IMR-90 (cell line): Measurements from ENCODE around the gene TFIP11. TPM values are rescaled to one million over a fixed set of nuclear protein-coding genes. Genes with fewer than 3 reads are reported as not detected.

Source experiments
- ATAC-seq: fragments of 200-7000 bp; cut with Tn5 transposase; 2 replicates; pipeline ENCODE4 v1.9.1; 2020; ENCODE audit warnings: low read depth, mild to moderate bottlenecking, moderate library complexity
- BruUV-seq: library from RNA; stranded (reverse); fragments of 400-500 nt; replicated peaks from 2 replicates; lab custom pipeline; 2021; lab: Mats Ljungman, UMichigan
- CTCF ChIA-PET: fragments of 300-600 bp; formaldehyde crosslinking; extraction: SDS; loops from one replicate; lab custom pipeline; 2021; ENCODE audit warnings: antibody characterized with exemption; lab: Yijun Ruan, JAX
- POLR2A ChIA-PET: fragments of 300-600 bp; sonication (Branson Sonifier 250); formaldehyde crosslinking; loops from one replicate; lab custom pipeline; 2022; ENCODE audit warnings: antibody characterized with exemption; ENCODE audit not compliant: unreplicated experiment; lab: Charles Lee
- DNase-seq: peaks from one replicate; pipeline ENCODE4 v3.0.0; 2013
- H2AFZ ChIP-seq: replicated peaks from 2 replicates; pipeline ENCODE3; 2013; ENCODE audit warnings: low read length, mild to moderate bottlenecking; ENCODE audit not compliant: poor library complexity
- H2AK5ac ChIP-seq: 2 replicates; pipeline ENCODE4 v1.6.1; 2013; ENCODE audit warnings: low read depth, low read length, inconsistent platforms
- H2AK9ac ChIP-seq: replicated peaks from 2 replicates; pipeline ENCODE3; 2013; ENCODE audit warnings: mild to moderate bottlenecking, low read depth, low read length, moderate library complexity; ENCODE audit not compliant: poor library complexity
- H2BK120ac ChIP-seq: 2 replicates; pipeline ENCODE4 v1.6.1; 2013; ENCODE audit warnings: low read depth, low read length, inconsistent platforms
- H2BK15ac ChIP-seq: 3 replicates; pipeline ENCODE4 v1.6.1; 2013; ENCODE audit warnings: low read depth, low read length, inconsistent platforms
- H2BK20ac ChIP-seq: 2 replicates; pipeline ENCODE4 v1.6.1; 2013; ENCODE audit warnings: low read depth, mild to moderate bottlenecking, inconsistent platforms, low read length, moderate library complexity
- H2BK5ac ChIP-seq: 2 replicates; pipeline ENCODE4 v1.6.1; 2013; ENCODE audit warnings: mild to moderate bottlenecking, low read depth, low read length, inconsistent platforms; ENCODE audit not compliant: poor library complexity, severe bottlenecking
- H3K14ac ChIP-seq: replicated peaks from 2 replicates; pipeline ENCODE4 v1.6.1; 2013; ENCODE audit warnings: low read depth, low read length, inconsistent platforms
- H3K18ac ChIP-seq: 2 replicates; pipeline ENCODE4 v1.6.1; 2013; ENCODE audit warnings: low read depth, low read length, control low read depth
- H3K23ac ChIP-seq: 2 replicates; pipeline ENCODE4 v1.6.1; 2013; ENCODE audit warnings: low read depth, low read length, inconsistent platforms
- H3K27ac ChIP-seq: 2 replicates; pipeline ENCODE4 v1.5.1; 2013; ENCODE audit warnings: mild to moderate bottlenecking, control low read depth, low read length; ENCODE audit not compliant: insufficient read depth
- H3K27me3 ChIP-seq: 2 replicates; pipeline ENCODE4 v1.6.1; 2013; ENCODE audit warnings: low read length; ENCODE audit not compliant: control insufficient read depth, insufficient read depth
- H3K36me3 ChIP-seq: 2 replicates; pipeline ENCODE4 v1.6.1; 2013; ENCODE audit warnings: low read length, mixed read lengths; ENCODE audit not compliant: control insufficient read depth, insufficient read depth
- H3K4ac ChIP-seq: 2 replicates; pipeline ENCODE4 v1.6.1; 2013; ENCODE audit warnings: low read depth, low read length, inconsistent platforms
- H3K4me1 ChIP-seq: 2 replicates; pipeline ENCODE4 v1.6.1; 2013; ENCODE audit warnings: low read length, mixed read lengths; ENCODE audit not compliant: control insufficient read depth, insufficient read depth
- H3K4me2 ChIP-seq: 2 replicates; pipeline ENCODE4 v1.6.1; 2013; ENCODE audit warnings: low read depth, mild to moderate bottlenecking, control low read depth, low read length, moderate library complexity
- H3K4me3 ChIP-seq: 2 replicates; pipeline ENCODE4 v1.5.1; 2013; ENCODE audit warnings: low read depth, mild to moderate bottlenecking, control low read depth, low read length, moderate library complexity; ENCODE audit not compliant: insufficient read depth
- H3K56ac ChIP-seq: 2 replicates; pipeline ENCODE4 v1.6.1; 2013; ENCODE audit warnings: low read length, inconsistent platforms; ENCODE audit not compliant: insufficient read depth; ENCODE audit errors: extremely low read depth
- H3K79me1 ChIP-seq, 2 experiments: 2 replicates each; pipeline ENCODE4 v1.6.1; 2013; ENCODE audit warnings: low read length in 2 of 2, inconsistent platforms in 1 of 2, low read depth in 1 of 2
- H3K9ac ChIP-seq: 2 replicates; pipeline ENCODE4 v1.6.1; 2013; ENCODE audit warnings: low read depth, low read length, control low read depth
- H3K9me1 ChIP-seq: 2 replicates; pipeline ENCODE4 v1.6.1; 2013; ENCODE audit warnings: low read length, inconsistent platforms; ENCODE audit not compliant: insufficient read depth
- H3K9me3 ChIP-seq: 2 replicates; pipeline ENCODE4 v1.6.1; 2013; ENCODE audit warnings: low read length; ENCODE audit not compliant: control insufficient read depth, insufficient read depth
- H4K20me1 ChIP-seq: 2 replicates; pipeline ENCODE4 v1.6.1; 2013; ENCODE audit warnings: low read length, inconsistent platforms; ENCODE audit not compliant: insufficient read depth
- H4K5ac ChIP-seq: 2 replicates; pipeline ENCODE4 v1.6.1; 2013; ENCODE audit warnings: mild to moderate bottlenecking, low read depth, low read length, control low read depth
- H4K8ac ChIP-seq, 2 experiments: 2 replicates each; pipeline ENCODE4 v1.6.1; 2013; ENCODE audit warnings: low read depth in 2 of 2, low read length in 2 of 2, control low read depth in 1 of 2, inconsistent platforms in 1 of 2
- H4K91ac ChIP-seq: 2 replicates; pipeline ENCODE4 v1.6.1; 2013; ENCODE audit warnings: low read depth, low read length, inconsistent platforms; ENCODE audit not compliant: insufficient read depth
- BHLHE40 ChIP-seq: fragments of 150-350 bp; IDR thresholded peaks from 2 replicates; pipeline ENCODE4 v1.6.1; 2016; ENCODE audit warnings: mild to moderate bottlenecking, low read depth, low read length
- CEBPB ChIP-seq: IDR thresholded peaks from 2 replicates; pipeline ENCODE4 v1.6.1; 2012; ENCODE audit warnings: low read depth, low read length, improper control_type of control experiment
- CHD1 ChIP-seq: IDR thresholded peaks from 2 replicates; pipeline ENCODE4 v1.6.1; 2012; ENCODE audit warnings: low read depth, low read length, improper control_type of control experiment
- CTCF ChIP-seq: conservative IDR thresholded peaks from 2 replicates; pipeline ENCODE4 v1.5.1; 2012; ENCODE audit warnings: mild to moderate bottlenecking, low read depth, low read length, improper control_type of control experiment
- FOS ChIP-seq: fragments of 150-350 bp; IDR thresholded peaks from 2 replicates; pipeline ENCODE4 v1.6.1; 2016; ENCODE audit warnings: low read depth, low read length
- MAFK ChIP-seq: IDR thresholded peaks from 2 replicates; pipeline ENCODE4 v1.6.1; 2012; ENCODE audit warnings: low read depth, low read length, improper control_type of control experiment
- MAZ ChIP-seq: IDR thresholded peaks from 2 replicates; pipeline ENCODE4 v1.6.1; 2012; ENCODE audit warnings: low read depth, mild to moderate bottlenecking, low read length, improper control_type of control experiment, moderate library complexity, borderline replicate concordance
- MXI1 ChIP-seq: IDR thresholded peaks from 2 replicates; pipeline ENCODE4 v1.6.1; 2012; ENCODE audit warnings: low read depth, mild to moderate bottlenecking, low read length, moderate library complexity, borderline replicate concordance
- NFE2L2 ChIP-seq: fragments of 150-350 bp; IDR thresholded peaks from 2 replicates; pipeline ENCODE4 v1.6.1; 2016; ENCODE audit warnings: low read depth, mild to moderate bottlenecking, low read length
- POLR2A ChIP-seq: IDR thresholded peaks from 2 replicates; pipeline ENCODE4 v1.6.1; 2012; ENCODE audit warnings: mild to moderate bottlenecking, low read depth, low read length
- RAD21 ChIP-seq: IDR thresholded peaks from 2 replicates; pipeline ENCODE4 v1.6.1; 2012; ENCODE audit warnings: low read length, improper control_type of control experiment
- RCOR1 ChIP-seq: IDR thresholded peaks from 2 replicates; pipeline ENCODE4 v1.6.1; 2012; ENCODE audit warnings: mild to moderate bottlenecking, low read length, improper control_type of control experiment; ENCODE audit not compliant: insufficient replicate concordance
- RFX5 ChIP-seq: IDR thresholded peaks from 2 replicates; pipeline ENCODE4 v1.8.0; 2012; ENCODE audit warnings: low read depth, mild to moderate bottlenecking, low read length, moderate library complexity
- SMC3 ChIP-seq: fragments of 150-350 bp; IDR thresholded peaks from 2 replicates; pipeline ENCODE4 v1.6.1; 2016; ENCODE audit warnings: low read depth, mild to moderate bottlenecking, antibody characterized with exemption, low read length, moderate library complexity
- USF2 ChIP-seq: fragments of 150-350 bp; IDR thresholded peaks from 2 replicates; pipeline ENCODE4 v1.6.1; 2017; ENCODE audit warnings: mild to moderate bottlenecking, antibody characterized with exemption, low read length, low read depth
- WGBS, 2 experiments: methylation state at CpG; one replicate each; pipeline versions ENCODE4 v1.1.5 to v1.1.7; 2013; ENCODE audit warnings: missing lambda C conversion rate in 2 of 2; ENCODE audit not compliant: insufficient read length in 1 of 2; ENCODE audit errors: extremely low coverage in 2 of 2; 5-methylcytosine and 5-hydroxymethylcytosine counted together
- dilution Hi-C: fragments of 300-500 bp; cut with HindIII; formaldehyde crosslinking; loops from one replicate; pipeline ENCODE4 v1.14.3; 2018; ENCODE audit warnings: low sequenced_read_pairs; ENCODE audit not compliant: unreplicated experiment
- in situ Hi-C: fragments of 300-500 bp; cut with MboI; formaldehyde crosslinking; loops from 3 replicates; pipeline ENCODE4 v1.14.3; 2019; ENCODE audit warnings: low sequenced_read_pairs, inconsistent platforms, mixed read lengths
- intact Hi-C: fragments of 100-400 bp; cut with micrococcal nuclease; formaldehyde crosslinking; loops from 2 replicates; pipeline ENCODE4 v1.10.0; 2022
- polyA plus RNA-seq, 3 experiments: library from polyadenylated mRNA; depleted of rRNA; stranded (reverse); fragments of >200 nt; gene quantifications; 2 replicates each; pipeline ENCODE4 v1.2.3, GENCODE V29; 2012; ENCODE audit warnings: low replicate concordance in 1 of 3
- total RNA-seq: library from RNA; depleted of rRNA; stranded (reverse); fragments of >200 nt; gene quantifications from 2 replicates; pipeline ENCODE4 v1.2.3, GENCODE V29; 2012
- TF ChIP-seq, protein P1 (sequence below): fragments of 150-350 bp; IDR thresholded peaks from 2 replicates; pipeline ENCODE4 v1.6.1; 2016; ENCODE audit warnings: low read depth, mild to moderate bottlenecking, low read length, moderate library complexity, borderline replicate concordance

The TFIP11 gene
- total and polyA plus RNA-seq, 2 of the 4 experiments (the other 2 are of a cell fraction): 22.5 to 43.2 TPM

GRCh38 chr22:26463101-26463661 lies 49.1 kb downstream of the TFIP11 start:
- Histone ChIP-seq H4K8ac (no peak overlapping the region), H3K9ac (no peak overlapping the region), H4K20me1 (0 out of 2 replicates have a peak, but pooled peaks cover 6% of the 10 kb centered on the region), H3K36me3 (peaks cover 49% of the 10 kb centered on the region), H3K4me2 (no peak overlapping the region), H3K9me1 (no peaks in the 10 kb centered on the region; the same call in 1 of the 2 replicates), H2AK9ac (no peak overlapping the region), H2BK120ac (no peak overlapping the region), H3K56ac (no peak overlapping the region), H3K4ac (no peak overlapping the region), H2BK5ac (no peak overlapping the region), H2BK15ac (no peak overlapping the region), H3K4me1 (no peaks in the 10 kb centered on the region), H2AK5ac (no peak overlapping the region), H4K91ac (no peak overlapping the region), H2BK20ac (no peak overlapping the region), H3K14ac (no peak overlapping the region), H2AFZ (no peak overlapping the region), H3K27me3 (no peaks in the 10 kb centered on the region), H3K9me3 (no peaks in the 10 kb centered on the region), H3K79me1 (peaks cover 3 to 11% of the 10 kb centered on the region in 2 experiments; a peak in 3 of 4 replicates), H3K27ac (no peak overlapping the region), H4K5ac (no peak overlapping the region), H3K23ac (no peak overlapping the region), H3K4me3 (no peak overlapping the region), H3K18ac (no peak overlapping the region)
- dilution Hi-C loops (no loop called here), intact Hi-C loops (no loop called here), in situ Hi-C loops (loop anchor here (5.0 kb wide), 1 partner anchor 61 kb away; no protein-coding TSS in a partner anchor)
- WGBS, 2 experiments: 89% methylated on average over 3 of the region's 10 CpGs; no CpG with 5 or more reads in 1 of the 2 experiments
- ATAC-seq (no peak), DNase-seq (peak; percentile 19)
- TF ChIP-seq CHD1 (no peak), MAZ (no peak), MAFK (no peak), RAD21 (no peak), RCOR1 (no peak), CEBPB (no peak), BHLHE40 (no peak), RFX5 (no peak), MXI1 (no peak), CTCF (no peak), NFE2L2 (no peak), POLR2A (no peak), FOS (no peak), SMC3 (no peak), USF2 (no peak)
- TF ChIP-seq, protein P1, sequence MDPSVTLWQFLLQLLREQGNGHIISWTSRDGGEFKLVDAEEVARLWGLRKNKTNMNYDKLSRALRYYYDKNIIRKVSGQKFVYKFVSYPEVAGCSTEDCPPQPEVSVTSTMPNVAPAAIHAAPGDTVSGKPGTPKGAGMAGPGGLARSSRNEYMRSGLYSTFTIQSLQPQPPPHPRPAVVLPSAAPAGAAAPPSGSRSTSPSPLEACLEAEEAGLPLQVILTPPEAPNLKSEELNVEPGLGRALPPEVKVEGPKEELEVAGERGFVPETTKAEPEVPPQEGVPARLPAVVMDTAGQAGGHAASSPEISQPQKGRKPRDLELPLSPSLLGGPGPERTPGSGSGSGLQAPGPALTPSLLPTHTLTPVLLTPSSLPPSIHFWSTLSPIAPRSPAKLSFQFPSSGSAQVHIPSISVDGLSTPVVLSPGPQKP: no peak
- POLR2A ChIA-PET: no interaction called here
- BruUV-seq: no TSS peak
- CTCF ChIA-PET: interaction anchor here (1.2 kb wide), 1 partner anchor 95 kb away, joined by 3 read pairs; no protein-coding TSS in a partner anchor
